GM21723 (cell line): ENCODE data around the gene PTP4A1.
A peak's percentile ranks its signal among the peaks of the same experiment; 100 is the strongest.

ENCODE experiments used
- ATAC-seq: cut with Tn5 transposase; IDR thresholded peaks from one replicate; pipeline ENCODE4 v1.9.1; 2021; ENCODE audit warnings: mild to moderate bottlenecking, moderate library complexity; ENCODE audit not compliant: unreplicated experiment

The PTP4A1 gene

DNA sequence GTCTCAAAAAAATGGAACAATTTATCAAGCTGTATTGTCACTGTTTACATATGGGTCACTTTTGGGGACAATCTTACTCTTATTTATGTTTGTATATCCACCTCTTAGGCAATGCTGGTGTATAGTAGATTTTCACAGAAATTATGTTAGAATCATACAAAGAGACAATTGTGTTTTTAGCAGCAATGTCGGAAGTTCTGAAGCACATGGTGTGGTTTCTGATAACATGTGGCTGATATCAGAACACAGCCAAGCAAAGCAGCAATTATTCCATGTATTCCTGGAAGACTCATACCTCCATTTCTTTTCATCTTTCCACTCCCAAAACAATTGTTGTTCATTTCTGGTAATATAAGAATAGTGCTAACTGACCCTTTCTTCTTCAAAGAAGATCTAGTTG lies 17.5 kb upstream of the PTP4A1 start:
- ATAC-seq: no peak

DNA sequence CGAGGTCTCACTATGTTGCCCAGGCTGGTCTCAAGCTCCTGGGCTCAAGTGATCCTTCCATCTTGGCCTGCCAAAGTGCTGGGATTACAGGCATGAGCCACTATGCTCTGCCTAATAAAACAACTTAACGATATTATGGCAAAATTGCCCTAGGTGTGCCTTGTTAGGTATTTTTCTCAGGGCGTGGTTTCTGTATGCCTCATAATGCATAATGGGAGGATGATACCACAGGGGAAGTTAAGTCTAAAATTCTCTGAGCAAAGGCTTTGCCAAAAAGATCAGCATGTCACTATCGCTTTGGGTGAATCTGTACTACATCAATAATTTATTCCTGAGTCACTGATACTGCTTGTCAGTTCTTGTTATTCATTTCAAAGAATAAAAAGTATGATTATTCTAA lies 15.9 kb upstream of the PTP4A1 start:
- ATAC-seq: no peak

DNA sequence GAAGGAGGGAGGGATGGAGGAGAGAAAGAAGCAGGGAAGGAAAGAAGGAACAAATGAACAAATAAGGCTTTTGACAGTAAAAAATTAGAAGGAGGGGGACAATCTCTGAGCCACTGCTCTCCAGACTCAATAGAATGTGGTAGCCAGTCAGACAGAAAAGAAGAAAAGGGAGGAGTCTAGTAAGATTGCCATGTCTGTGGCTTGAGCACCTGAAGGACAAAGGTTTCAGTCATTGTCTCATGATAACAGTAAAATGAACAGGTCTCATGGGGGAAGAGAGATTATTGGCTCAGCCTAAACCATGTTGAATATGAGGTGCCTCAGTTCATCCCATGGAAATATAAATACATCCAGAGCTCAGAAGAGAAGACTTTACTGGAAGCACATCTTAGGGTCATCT lies 14.0 kb upstream of the PTP4A1 start:
- peak; percentile 75 for ATAC-seq

GRCh38 chr6:63560801-63561287 lies 11.4 kb upstream of the PTP4A1 start:
- no peak for ATAC-seq

DNA sequence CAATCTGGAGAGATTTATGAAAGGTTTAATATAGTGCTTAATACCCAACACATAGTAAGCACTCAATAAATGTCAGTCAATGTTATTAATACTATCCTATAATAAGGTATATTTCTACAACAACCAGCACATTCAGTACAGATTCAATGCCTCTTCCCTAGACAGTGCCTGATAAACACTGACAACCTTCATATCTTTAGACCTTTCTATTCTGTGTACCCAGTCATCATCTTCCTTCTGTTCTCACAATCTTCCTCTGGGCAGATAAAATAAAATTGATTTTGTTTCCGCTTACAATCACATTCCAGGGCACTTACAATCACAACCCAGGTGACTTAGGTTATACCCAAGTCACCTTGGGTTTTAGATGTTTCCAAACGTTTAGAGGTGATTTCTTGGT lies 11.0 kb upstream of the PTP4A1 start:
- no peak for ATAC-seq

- no peak for ATAC-seq
Observed at GRCh38 chr6:63563235-63563634, 9.0 kb upstream of the PTP4A1 start.

DNA sequence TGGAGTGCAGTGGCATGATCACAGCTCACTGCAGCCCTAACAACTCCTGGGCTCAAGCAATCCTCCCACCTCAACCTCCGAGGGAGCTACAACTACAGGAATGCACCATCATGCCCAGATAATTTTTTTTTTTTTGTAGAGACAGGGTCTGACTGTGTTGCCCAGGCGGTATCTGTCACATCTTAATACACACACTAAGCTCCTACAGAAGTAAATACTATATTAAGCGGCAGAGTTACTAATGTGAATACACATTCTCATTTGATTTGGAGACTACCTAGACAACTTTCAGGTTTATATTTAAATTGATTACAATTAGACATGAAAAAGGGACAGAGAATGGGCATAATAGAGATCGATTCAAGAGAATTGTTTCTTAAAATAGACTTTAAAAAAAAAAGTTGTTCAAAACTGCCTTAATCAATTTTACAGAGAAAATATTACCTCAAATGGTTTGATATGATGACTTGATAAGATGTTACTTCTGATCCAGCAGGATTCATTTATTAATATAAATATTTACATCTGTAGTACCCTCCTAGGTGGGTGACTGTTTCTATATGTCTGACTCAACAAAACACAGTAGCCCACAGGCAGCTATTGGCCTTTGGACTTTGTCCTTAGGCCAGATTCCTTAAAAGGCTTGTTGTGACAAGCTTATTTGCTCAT lies 7.1 kb upstream of the PTP4A1 start:
- ATAC-seq: no peak

GRCh38 chr6:63565727-63566596 lies 6.3 kb upstream of the PTP4A1 start:
- no peak for ATAC-seq

DNA sequence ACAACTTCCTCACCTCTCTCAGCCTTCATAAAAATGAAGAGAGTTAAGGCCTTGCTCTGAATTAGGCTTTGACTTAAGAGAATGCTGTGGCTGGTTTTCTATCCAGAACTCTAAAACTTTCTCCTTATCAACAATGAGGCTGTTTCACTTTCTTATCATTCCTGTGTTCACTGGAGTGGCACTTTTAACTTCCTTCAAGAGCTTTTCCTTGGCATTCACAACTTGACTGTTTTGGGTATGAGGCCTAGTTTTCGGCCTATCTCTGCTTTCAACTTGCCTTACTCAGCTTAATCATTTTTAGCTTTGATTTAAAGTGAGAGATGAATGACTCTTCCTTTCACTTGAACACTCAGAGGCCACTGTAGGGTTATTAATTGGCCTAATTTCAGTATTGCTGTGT lies 4.3 kb upstream of the PTP4A1 start:
- no peak for ATAC-seq

- no peak for ATAC-seq
Observed at GRCh38 chr6:63571361-63572043, 778 bp upstream of the PTP4A1 start.

GRCh38 chr6:63572747-63573075 lies 431 bp downstream of the PTP4A1 start:
- peak; percentile 6 for ATAC-seq

DNA sequence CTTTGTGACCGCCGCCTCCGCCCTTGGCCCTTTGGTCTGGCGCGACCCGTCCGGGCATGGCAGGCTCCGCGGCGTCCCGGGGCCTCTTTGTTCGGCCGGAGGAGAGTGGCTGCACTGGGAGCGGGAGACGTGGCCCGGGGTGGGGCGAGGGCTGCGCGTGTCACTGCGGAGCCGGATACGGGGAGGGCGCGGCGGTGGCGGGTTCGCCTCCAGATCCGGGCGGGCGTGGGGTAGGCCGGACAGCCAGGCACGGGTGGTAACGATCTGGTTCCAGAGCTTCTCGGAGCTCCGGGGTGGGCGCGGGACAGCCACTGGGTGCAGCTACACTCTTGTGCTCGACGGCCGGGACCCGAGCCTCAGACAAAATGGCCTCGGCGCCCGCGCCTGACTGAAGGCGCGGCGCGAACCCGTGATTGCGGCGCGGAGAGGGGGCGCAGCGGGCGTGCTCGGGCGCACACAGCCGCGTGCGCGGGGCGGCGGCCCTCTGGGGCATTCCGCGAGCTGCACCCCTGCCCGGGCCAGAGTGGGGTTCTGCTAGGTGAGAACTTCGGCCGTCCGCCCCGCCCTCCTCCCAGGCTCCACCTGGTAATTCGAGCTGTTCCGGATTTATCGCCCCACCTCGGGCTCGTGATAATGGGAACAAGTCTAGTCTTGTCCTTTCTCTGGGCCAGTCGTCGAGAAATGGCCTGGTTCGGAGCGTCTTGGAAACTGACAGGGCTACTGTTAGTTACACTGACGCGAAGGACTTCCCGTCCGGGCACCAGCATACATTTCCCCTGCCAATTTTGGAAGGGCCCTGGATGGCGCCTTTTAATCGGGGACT lies 1.0 kb downstream of the PTP4A1 start:
- peak; percentile 61 for ATAC-seq

GRCh38 chr6:63573899-63574553 lies 1.7 kb downstream of the PTP4A1 start:
- ATAC-seq: peak; percentile 23

DNA sequence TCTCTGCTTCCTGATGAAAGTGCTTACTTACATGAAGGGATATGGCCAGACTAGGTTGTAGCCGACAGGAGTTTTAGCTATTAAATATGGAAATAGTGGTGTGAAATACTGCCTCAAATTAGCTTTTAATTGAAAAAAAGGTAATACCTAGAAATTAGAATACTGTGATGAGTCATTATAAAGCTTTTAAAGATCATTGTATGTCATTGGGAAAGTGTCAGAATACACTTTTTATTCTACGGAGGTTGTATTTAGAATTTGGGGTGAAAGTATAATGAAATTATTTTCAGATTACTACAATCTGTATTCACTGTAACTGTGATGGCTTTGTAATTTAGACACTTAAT lies 2.2 kb downstream of the PTP4A1 start:
- ATAC-seq: no peak

GRCh38 chr6:63576147-63576772 lies 4.0 kb downstream of the PTP4A1 start:
- no peak for ATAC-seq

GRCh38 chr6:63576985-63577712 lies 4.9 kb downstream of the PTP4A1 start:
- ATAC-seq: no peak

GRCh38 chr6:63578757-63579156 lies 6.5 kb downstream of the PTP4A1 start:
- no peak for ATAC-seq

- ATAC-seq: no peak
Observed at GRCh38 chr6:63579937-63580703, 7.8 kb downstream of the PTP4A1 start.

GRCh38 chr6:63580704-63580961 lies 8.4 kb downstream of the PTP4A1 start:
- no peak for ATAC-seq
